Retina (tissue), 1 donor: ENCODE results near the gene PDPK1.

ENCODE experiments used
- DNase-seq: peaks from one replicate; pipeline ENCODE4 v3.0.0-alpha.2; 2016

PDPK1 gene

DNA sequence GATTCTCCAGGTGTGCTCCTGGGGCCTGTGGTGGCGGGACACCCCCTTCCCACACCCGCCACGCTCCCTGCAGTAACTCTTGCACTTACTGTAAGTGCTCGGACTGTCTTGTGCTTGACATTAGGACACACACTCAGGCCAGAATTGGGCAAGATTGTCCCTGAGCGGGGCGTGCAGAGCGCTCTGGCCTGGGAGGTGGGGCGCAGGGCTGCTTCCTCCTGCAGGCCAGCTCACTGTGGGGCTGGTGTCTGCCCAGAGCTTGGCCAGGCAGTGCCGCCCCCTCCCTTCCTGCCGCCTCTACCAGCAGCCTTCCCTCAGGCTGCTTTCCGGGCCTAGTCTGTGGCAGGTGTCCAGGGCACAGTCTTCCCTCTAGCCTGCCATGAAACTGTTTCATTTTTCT, 30.2 kb upstream of the PDPK1 start:
- DNase-seq = no peak

DNA sequence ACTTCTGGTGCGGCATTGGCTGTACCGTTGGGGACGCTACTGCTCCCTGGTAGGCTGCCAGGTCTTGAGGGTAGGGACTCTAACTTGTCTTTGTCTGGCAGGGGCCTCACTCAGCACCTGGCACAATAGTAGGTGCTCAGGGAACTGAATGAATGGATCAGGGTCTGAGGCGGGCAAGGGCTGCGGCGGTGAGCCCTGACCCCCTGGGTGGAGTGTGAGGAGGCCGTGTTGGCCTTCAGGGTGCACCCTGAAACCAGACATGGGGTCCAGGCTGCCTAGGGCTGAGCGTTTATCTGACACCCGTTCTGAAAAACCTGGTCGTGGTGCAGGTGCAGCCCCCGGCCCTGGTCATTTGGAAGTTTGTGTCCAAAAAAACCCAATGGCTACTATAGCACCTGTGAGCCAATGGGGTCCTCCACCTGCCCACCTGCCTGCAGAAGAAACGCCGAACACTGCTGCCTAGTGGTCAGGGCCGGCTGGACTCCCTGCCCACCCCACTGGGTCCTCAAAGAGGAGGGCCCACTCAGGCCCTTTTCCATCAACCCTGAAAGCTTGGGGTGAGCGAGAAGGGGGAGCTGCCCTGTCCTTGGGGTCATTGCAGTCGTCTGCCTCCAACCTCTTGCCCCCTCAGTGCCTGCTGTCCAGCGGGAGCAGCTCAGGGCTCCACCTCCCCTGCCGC, 29.0 kb upstream of the PDPK1 start:
- DNase-seq = no peak

DNA sequence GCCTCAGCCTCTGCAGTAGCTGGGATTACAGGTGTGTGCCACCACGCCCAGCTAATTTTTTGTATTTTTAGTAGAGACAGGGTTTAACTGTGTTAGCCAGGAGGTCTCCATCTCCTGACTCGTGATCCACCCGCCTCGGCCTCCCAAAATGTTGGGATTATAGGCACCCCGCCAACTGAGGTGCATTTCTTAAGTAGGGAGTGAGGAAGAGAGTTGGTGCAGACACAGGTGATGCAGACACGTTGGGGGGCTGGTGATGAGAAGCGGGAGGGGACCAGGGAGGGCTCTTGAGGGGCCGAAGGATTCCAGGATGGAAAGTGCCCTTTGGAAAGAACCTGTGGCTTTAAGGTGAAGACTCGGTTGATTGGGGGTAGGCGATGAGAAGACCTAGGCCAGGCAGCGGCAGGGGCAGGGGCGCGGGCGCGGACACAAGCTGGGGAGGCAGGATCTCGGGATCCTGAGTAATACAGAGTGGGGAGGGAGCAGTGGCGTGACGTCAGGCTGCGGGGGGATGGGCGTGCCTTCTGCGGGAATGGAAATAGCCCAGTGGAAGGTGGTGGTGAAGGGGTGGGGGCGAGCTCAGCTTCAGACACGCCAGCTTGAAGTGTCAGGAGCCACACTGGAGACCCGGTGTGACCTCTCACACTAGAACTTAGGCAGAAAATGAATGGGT, 26.6 kb upstream of the PDPK1 start:
- DNase-seq = no peak

DNA sequence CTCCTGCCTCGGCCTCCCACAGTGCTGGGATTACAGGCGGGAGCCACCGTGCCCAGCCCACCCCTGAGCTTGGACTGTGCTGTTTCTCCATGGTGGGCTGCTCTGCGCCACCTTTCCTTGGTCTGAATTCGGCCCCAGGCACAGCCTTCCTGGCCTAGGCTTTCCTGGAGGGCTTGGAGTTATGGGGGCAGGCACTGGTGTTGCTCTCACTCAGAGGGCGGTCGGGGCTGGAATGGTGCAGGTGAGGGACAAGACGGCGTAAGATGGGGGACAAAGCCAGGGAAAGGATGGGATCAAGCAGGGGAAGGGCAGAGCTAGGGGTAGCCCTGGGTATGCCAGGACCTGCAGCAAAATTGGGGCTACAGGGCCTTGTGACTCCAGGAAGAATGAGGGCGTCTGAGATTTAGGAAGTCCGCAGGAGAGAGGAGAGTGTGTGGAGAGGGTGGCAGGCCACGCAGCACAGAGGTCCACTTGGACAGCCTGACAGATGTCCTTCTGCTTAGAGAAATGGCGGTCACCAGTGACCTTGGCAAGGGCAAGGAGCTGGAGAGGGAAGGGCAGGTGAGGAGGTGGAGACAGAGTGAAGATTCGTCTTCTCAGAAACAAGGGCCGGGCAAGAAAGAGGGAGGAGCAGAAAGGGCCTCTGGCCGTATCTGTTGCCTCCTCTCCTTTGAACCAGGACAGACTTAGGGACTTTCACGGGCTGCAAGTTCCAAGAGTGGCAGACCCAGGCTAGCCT, 25.7 kb upstream of the PDPK1 start:
- no peak for DNase-seq

DNA sequence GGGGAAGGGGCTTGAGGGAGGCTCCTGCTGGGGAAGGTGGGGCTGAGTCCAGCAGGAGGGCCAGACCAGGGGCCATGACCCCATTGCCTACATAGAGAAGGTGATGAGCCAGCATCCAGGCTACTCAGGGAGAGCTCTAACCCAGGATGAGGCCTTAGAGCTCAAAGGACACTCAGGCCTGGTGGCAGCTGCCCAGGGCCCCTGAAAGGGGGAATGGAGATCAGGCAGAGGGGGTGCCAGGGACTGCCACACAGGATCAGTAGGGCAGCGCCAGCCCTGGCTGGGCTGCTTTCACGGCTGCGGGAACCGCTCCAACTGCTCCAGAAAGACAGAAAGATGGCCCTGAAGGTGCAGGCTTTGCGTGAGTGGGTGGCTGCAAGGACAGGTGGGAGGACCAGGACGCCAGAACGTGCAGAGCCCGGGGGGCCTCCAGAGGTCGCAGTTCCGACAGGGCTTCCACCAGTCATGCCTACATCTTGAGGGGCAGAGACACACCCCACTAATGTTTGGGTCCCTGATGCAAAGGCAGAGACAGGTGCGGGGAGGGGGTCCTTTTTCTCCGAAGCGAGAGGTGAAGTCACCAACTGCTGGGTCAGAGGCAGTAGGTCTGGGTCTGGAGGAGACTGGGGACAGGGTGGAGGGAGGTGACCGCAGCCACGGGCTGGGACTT, 25.0 kb upstream of the PDPK1 start:
- no peak for DNase-seq

DNA sequence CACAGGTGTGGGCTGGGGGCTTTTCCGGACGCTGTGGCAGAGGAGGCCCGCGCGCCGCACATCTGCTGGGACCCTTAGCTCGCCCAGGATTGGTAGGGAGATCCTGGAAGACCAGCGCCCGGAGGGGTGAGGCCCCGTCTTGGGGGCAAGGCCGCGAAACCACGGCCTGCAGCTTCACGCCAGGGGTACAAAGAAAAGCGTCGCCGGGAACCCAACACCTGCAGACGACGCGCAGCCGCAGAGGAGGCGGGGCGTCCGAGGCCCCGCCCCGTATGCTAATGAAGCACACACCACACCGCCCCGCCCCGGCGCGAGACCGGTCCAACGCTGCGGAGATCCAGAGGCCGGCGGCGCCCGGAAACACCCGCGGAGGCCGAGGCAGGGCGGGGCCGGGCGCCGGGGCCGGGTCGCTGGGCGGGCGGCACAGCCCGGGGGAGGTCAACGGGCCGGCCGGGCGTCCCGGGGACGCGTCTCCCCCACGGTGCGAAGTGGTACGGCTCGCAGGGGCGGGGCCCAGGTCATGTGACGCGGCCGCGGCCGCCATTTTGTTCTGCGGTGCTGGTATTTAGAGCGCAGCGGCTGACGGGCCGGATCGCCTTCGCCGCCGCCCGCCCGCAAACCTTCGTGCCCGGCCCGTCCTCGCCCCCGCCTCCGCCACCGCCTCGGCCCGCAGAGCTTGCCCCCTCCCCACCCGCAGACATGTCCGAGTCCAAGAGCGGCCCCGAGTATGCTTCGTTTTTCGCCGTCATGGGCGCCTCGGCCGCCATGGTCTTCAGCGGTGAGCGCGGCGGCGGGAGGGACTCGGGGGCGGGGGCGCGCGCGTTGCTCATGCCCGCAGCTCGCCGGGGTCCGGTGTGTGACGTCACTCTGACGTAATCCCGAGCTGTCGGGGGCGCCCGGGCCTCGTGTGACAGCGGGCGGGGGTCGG, 24.2 kb upstream of the PDPK1 start, which contains the start of gene ATP6V0C:
Gene ATP6V0C, plus strand, starts transcription at position 548 of the 928 bp plus-strand sequence. Its CDS starts 152 bp downstream, at position 700.
- peak; percentile 93 for DNase-seq

DNA sequence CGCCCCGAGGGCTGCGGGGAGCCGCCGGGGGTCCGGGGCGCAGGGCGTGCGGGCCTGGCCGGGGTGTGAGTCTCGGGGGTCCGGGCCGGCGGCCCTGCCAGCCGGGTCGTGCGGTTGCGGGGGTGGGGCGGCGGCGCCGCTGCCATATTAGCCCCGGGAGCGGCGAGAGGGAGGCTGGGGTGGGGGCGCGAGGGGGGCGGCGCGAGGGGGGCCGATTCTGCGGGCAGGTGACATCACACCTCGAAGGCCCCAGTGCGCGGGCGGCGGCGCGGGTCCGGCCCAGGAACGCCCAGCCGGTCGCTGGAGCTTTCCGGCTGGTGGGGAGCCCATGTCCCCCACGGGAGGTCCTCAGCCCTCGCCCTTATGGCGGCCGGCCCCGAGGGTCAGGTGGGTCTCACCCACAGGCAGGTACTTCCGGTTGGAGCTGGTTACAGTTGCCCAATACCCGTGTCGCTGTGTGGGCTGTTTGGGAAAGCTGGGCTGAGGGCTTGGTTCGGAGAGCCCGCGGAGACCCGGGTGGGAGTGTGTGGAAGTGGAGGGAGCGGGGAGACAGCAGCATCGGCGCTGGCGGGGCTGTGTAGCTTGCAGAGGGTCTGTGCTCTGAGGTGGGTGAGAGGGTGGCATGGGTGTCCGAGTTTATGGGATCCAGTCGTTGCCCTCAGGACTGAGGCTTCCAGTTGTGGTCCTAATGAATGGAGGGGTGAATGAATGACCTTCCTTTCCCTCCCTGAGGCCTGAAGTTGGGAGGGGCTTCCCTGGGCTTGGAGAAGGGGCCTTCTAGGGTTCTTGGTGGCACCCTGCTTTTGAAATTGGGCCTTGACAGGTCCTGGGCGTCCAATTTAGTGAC, 23.3 kb upstream of the PDPK1 start:
- peak; percentile 32 for DNase-seq

DNA sequence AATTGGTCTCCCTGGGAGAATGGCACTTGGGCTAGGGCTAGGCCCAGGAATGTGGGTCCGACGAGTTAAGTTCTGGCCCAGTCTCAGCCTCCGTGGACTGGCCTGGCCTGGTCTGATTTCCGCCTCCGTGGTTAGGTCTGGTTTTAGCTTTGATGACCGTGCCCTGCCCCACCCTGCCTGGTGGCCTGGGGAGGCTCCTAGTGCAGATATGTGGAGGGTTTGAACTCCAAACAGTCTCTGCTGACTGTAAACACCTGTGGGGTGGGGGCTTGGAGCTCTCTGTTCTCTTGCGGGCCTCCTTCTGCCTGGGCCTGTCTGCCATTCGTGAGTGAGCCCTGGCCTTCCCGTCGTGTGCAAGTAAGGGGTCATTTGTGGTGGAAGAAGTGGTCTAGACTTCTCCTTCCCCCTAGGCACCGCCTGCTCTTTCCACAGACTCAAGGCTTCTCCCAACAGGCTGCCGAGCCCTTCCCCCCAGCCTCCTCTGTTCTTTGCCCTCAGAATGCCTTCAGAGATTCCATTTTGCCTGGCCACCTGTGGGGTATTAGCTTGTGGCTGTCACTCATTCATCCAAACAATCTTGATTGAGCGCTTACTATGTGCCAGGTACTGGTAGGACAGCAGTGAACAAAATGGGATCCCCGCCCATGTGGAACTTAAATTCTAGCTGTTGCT, 22.5 kb upstream of the PDPK1 start:
- no peak for DNase-seq

DNA sequence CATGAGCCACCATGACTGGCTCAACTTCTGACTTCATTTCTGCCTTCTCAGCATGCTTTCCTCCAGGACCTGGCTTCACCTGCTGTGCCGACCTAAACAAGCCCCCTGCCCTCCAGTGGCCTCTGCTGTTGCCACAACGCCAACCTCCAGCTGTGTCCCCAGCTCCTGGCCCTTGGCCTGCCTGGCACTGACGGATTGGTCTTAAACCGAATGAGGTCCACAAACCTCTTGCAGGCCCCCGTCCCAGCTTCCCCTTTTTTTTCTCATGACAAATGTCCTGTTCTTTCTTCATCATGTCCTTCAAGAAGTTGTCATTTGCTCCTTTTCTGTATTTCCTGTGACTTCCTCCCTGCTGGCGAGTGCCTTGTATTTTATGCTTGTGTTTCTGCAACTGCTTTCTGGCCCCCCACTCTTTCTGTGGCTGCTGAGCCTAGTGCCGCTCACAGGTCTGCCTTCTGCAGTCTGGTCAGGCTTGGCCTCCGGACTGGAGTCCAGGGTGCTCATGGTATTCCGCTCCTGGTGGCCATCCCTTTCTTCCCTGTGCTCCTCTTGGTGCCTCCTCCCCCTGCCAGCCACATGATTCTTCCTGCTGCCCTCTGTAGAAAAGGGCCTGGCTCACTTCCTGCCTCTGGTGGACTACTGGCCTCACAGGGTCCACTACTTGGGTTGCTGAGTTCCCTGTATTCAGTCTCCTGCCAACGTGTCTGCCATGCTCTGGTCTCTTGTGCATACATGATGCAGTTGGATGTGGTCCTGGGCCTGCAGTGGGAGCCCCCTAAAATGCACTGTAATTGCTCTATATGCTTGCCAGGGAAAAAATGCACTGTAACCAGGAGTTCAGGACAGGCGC, 21.2 kb upstream of the PDPK1 start:
- DNase-seq = no peak

DNA sequence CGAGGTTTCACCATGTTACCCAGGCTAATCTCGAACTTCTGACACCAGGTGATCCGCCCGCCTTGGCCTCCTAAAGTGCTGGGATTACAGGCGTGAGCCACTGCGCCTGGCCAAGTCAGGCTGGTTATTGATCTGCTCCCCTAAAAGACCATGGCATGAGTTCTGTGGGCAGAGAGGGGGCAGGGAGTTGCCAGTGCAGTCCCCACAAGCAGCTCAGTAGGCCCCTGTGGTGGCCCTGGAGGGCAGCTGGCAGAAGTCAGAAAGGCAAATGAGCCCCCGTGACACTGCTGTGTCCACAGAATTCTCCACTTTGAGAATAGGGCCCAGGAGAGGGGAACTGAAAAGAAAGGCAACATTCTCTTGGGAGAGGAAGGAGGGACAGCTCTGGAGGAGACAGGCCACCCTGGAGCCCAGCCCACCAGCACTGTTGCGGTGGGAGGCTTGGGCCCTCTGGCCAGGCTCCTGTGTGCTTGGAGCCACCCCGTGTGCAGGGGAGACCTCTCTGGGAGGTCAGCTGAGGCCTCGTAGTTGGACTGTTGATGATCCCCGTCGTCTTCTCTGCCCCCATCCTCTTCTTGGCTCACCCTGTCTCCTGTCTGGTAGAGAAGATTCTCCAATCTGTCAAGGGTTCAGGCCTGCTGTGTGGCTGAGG, 19.7 kb upstream of the PDPK1 start:
- no peak for DNase-seq

DNA sequence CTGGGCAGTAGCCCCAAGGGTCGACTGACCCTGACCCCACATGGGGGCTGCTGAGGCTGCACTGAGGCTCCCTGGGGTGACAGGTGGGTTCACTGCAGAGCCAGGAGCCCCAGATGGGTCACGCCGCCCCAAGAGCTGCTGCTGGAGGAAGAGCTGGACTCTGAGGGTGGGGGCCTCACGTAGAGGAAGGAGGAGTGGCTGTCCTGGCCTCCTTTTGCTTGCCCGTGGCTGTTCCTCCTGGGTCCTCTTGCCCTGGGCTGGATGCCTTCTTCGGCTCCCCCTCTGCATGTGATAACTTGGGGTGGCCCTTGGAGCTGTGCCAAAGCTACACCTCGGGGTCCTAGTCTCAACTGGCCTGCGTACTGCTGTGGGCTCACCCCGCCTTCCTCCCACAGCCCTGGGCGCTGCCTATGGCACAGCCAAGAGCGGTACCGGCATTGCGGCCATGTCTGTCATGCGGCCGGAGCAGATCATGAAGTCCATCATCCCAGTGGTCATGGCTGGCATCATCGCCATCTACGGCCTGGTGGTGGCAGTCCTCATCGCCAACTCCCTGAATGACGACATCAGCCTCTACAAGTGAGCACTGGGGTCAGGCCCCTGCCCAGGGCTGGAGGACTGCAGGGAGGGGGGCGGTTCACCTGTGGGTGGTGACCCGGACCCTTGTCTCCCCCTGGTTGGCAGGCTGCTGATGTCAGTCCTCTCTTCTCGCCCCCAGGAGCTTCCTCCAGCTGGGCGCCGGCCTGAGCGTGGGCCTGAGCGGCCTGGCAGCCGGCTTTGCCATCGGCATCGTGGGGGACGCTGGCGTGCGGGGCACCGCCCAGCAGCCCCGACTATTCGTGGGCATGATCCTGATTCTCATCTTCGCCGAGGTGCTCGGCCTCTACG, 18.8 kb upstream of the PDPK1 start:
- no peak for DNase-seq

DNA sequence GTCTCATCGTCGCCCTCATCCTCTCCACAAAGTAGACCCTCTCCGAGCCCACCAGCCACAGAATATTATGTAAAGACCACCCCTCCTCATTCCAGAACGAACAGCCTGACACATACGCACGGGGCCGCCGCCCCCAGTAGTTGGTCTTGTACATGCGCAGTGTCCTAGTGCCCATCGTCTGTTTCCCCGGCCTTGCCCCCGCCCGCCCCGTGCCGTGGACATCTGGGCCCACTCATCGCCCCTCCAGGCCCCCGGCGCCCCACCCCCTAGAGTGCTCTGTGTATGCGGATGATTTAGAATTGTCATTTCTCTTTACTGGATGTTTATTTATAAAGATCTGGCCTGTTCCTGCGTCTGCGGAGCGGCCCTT, 18.1 kb upstream of the PDPK1 start:
- no peak for DNase-seq

DNA sequence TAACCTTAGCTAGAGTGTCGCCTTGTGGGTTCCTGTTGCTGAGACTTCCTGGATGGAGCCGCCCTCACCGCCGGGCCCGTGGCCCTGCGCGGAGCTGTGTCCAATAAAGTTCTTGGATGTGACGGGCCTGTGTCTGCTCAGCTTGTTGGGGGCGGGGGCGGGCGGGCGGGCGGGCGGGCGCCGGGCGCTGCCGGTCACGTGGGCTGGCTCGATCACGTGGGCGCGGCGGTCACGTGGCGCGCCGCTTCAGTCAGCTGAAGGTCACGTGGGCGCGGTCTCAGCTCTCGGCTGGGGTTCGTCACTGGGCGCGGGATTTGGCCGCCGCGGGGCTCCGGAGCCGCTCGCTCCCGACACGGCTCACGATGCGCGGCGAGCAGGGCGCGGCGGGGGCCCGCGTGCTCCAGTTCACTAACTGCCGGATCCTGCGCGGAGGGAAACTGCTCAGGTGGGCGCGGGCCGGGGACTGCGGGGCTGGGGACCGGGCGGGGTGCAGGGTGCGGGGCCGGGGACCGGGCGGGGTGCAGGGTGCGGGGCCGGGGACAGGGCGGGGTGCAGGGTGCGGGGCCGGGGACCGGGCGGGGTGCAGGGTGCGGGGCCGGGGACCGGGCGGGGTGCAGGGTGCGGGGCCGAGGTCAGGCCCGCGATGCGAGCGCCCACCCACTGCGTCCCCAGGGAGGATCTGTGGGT, 17.6 kb upstream of the PDPK1 start, which contains the start of gene AMDHD2:
Gene AMDHD2, plus strand, starts transcription at position 275 of the 687 bp plus-strand sequence. Its CDS starts 88 bp downstream, at position 363.
- DNase-seq = peak; percentile 90

DNA sequence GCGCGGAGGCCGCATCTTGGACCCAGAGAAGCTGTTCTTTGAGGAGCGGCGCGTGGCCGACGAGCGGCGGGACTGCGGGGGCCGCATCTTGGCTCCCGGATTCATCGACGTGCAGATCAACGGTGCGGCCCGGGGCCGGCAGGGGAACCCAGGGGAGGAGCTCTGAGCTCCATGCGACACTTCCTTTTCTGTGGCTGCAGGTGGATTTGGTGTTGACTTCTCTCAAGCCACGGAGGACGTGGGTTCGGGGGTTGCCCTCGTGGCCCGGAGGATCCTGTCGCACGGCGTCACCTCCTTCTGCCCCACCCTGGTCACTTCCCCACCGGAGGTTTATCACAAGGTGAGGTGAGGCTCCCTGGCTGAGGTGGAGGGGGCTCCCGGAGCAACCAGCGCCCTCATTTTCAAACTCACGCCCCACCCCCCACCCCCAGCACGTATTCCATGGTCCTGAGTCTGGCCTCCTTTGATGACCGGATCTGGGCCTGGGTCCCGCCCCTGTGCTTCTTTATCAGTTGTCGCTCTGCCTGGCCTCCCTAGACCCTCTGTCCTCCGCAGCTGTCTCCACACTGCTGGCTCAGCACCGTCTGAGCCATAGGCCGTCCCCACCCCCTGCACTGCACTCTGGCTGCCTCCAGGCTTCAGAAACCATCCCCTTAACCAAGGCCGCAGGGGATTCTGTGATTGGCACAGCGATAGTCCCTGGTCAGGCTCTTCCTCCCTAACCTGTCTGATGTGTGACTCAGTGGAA, 16.9 kb upstream of the PDPK1 start:
- peak; percentile 29 for DNase-seq

DNA sequence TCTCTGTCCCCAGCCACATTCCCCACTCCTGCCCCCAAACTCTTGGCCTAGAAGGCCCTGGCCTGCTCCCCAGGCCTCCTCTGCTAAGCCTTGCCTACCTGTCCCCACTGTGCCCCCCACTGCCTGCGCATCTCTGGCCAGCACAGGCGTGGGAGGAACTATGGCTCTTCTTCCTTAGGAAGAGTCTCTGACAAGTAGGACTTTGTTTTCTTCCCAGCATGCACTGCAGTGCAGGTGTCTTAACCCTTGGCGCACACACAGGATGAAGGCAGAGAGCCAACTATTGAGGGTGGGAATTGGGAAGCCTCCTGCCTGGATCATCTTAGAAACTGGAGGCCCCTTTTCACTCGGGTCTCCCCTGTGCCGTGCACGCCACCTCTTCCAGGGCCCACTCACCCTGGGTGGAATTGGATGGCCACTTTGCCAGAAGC, 14.0 kb upstream of the PDPK1 start:
- no peak for DNase-seq

DNA sequence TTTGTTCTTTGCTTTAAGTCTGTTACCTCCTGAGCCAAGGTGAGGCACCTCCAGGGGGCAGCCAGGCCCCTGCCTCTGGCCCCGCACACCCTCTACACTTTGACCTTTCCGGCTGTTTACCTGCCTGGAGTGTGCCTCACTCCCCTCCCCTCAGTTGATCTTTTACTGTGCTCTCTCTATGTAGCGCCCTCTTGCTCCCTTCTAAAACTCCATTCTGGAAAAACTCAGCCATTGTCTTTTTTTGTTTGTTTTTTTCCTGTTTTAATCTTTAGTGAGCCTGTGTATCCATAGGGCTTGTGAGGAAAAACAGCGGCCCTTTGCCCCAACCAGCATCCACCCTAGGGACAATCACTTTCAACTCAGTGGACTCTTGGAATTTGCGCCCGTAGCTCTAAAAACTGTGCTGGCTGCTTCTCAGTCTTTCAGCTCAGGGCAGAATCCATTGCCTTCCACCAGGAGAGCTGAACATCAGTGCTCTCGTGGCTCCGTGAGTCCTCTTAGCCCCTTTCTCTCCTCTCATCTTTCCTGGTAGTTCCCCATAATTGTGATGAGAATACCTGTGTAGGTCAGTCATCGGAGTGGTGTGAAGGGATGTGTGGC, 13.4 kb upstream of the PDPK1 start:
- DNase-seq = no peak
